ENCODE measurements around the gene RGCC.

GRCh38 chr13:41496420-41497234 lies 39.3 kb downstream of the RGCC start:
- TF ChIP-seq CTCF (conservative IDR thresholded peaks at IDR 0.05; ENCODE audit: low read length) (no peak), EZH2phosphoT487 (IDR thresholded peaks at IDR 0.05; ENCODE audit: borderline replicate concordance) (no peak)

Measured in Loucy (cell line).